ENCODE measurements around the gene IL1A.

DNA sequence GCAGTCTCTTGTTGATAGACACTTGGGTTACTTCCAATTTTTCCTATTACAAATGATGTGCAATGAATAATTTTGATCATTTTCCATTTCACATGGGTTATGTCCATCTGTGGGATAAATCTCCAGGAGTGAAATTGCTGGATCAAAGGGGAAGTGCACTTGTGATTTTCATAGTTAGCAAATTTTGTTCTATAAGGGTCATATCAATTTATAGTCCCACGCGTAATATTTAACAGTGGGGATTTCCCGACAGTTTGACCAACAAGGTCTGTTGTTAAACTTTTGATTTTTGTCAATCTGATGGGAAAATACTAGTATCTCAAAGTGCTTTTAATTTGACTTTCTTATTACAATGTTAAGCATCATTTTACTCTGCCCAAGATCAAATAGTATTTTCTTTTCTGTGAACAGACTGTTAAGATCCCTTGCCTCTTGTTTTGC lies 44.0 kb upstream of the IL1A start:
- TF ChIP-seq SIRT6 (IDR thresholded peaks at IDR 0.05; ENCODE audit: low read depth, low read length) (no peak), HMG20A (CRISPR knock-in tag; conservative IDR thresholded peaks at IDR 0.05) (no peak), C11orf30 (IDR thresholded peaks at IDR 0.05; ENCODE audit: low read depth) (no peak), BRCA1 (IDR thresholded peaks at IDR 0.05) (no peak), BRCA1 (CRISPR knock-in tag; IDR thresholded peaks at IDR 0.05) (no peak), ZNF76 (CRISPR knock-in tag; IDR thresholded peaks at IDR 0.05; ENCODE audit: borderline replicate concordance) (no peak), SP2 (IDR thresholded peaks at IDR 0.05; ENCODE audit: extremely low read depth, low read depth, low read length, poor library complexity, severe bottlenecking) (no peak), RFX5 (IDR thresholded peaks at IDR 0.05; ENCODE audit: low read depth, low read length) (no peak)
- TF ChIP-seq, protein P1, sequence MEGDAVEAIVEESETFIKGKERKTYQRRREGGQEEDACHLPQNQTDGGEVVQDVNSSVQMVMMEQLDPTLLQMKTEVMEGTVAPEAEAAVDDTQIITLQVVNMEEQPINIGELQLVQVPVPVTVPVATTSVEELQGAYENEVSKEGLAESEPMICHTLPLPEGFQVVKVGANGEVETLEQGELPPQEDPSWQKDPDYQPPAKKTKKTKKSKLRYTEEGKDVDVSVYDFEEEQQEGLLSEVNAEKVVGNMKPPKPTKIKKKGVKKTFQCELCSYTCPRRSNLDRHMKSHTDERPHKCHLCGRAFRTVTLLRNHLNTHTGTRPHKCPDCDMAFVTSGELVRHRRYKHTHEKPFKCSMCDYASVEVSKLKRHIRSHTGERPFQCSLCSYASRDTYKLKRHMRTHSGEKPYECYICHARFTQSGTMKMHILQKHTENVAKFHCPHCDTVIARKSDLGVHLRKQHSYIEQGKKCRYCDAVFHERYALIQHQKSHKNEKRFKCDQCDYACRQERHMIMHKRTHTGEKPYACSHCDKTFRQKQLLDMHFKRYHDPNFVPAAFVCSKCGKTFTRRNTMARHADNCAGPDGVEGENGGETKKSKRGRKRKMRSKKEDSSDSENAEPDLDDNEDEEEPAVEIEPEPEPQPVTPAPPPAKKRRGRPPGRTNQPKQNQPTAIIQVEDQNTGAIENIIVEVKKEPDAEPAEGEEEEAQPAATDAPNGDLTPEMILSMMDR (IDR thresholded peaks at IDR 0.05 in 2 of 3, conservative IDR thresholded peaks at IDR 0.05 in 1 of 3; ENCODE audit: insufficient read depth in 2 of 3, low read depth in 1 of 3, low read length in 3 of 3): no peak

Measured in K562 (cell line).